Hepatocyte (in vitro differentiated cells): Measurements from ENCODE around the gene WASHC4. TPM values are rescaled to one million over a fixed set of nuclear protein-coding genes. Genes with fewer than 3 reads are reported as not detected.

Source experiments
- DNase-seq: peaks from one replicate; pipeline ENCODE4 v3.0.0-alpha.2; 2016; ENCODE audit warnings: low spot score
- H2AFZ ChIP-seq: fragments of 200-600 bp; sonication (generic); 2 replicates; pipeline ENCODE4 v1.6.0; 2016; ENCODE audit warnings: antibody characterized with exemption, mild to moderate bottlenecking
- H3K27ac ChIP-seq: fragments of 200-600 bp; sonication (generic); 2 replicates; pipeline ENCODE4 v1.5.1; 2016; ENCODE audit warnings: mild to moderate bottlenecking
- H3K27me3 ChIP-seq: fragments of 200-600 bp; sonication (generic); 2 replicates; pipeline ENCODE4 v1.6.1; 2016
- H3K36me3 ChIP-seq: fragments of 200-600 bp; sonication (generic); replicated peaks from 2 replicates; pipeline ENCODE4 v1.5.1; 2016; ENCODE audit warnings: low read depth; ENCODE audit not compliant: insufficient read depth
- H3K4me1 ChIP-seq: fragments of 200-600 bp; sonication (generic); 2 replicates; pipeline ENCODE4 v1.5.1; 2016; ENCODE audit warnings: mild to moderate bottlenecking, moderate library complexity; ENCODE audit not compliant: insufficient read depth
- H3K4me2 ChIP-seq: fragments of 200-600 bp; sonication (generic); 2 replicates; pipeline ENCODE4 v1.6.0; 2016
- H3K4me3 ChIP-seq: fragments of 200-600 bp; sonication (generic); 2 replicates; pipeline ENCODE4 v1.5.1; 2016; ENCODE audit warnings: mild to moderate bottlenecking
- H3K79me2 ChIP-seq: fragments of 200-600 bp; sonication (generic); 2 replicates; pipeline ENCODE4 v1.6.0; 2017; ENCODE audit warnings: mild to moderate bottlenecking
- H3K9me2 ChIP-seq: fragments of 200-600 bp; sonication (generic); replicated peaks from 2 replicates; pipeline ENCODE4 v1.6.0; 2017; ENCODE audit warnings: mild to moderate bottlenecking; ENCODE audit not compliant: insufficient read depth
- H3K9me3 ChIP-seq: fragments of 200-600 bp; sonication (generic); 2 replicates; pipeline ENCODE4 v1.5.1; 2016; ENCODE audit warnings: low read depth, mild to moderate bottlenecking
- H4K20me1 ChIP-seq: fragments of 200-600 bp; sonication (generic); 2 replicates; pipeline ENCODE4 v1.6.0; 2016; ENCODE audit warnings: mild to moderate bottlenecking; ENCODE audit not compliant: insufficient read depth, poor library complexity, severe bottlenecking
- CTCF ChIP-seq: fragments of 200-600 bp; sonication (generic); IDR thresholded peaks from 2 replicates; pipeline ENCODE4 v1.5.1; 2016; ENCODE audit warnings: antibody characterized with exemption, mild to moderate bottlenecking; ENCODE audit not compliant: poor library complexity
- EZH2 ChIP-seq: fragments of 200-600 bp; sonication (generic); IDR thresholded peaks from 2 replicates; pipeline ENCODE4 v1.6.1; 2016; ENCODE audit warnings: antibody characterized with exemption, mild to moderate bottlenecking, borderline replicate concordance
- EZH2phosphoT487 ChIP-seq: fragments of 200-600 bp; sonication (generic); IDR thresholded peaks from one replicate; pipeline ENCODE4 v1.6.1; 2018; ENCODE audit warnings: antibody characterized with exemption, mild to moderate bottlenecking, low read depth, moderate library complexity; ENCODE audit not compliant: unreplicated experiment, severe bottlenecking
- WGBS: methylation state at CpG from one replicate; pipeline ENCODE4 v1.1.6; 2016; ENCODE audit warnings: low lambda C conversion rate; ENCODE audit errors: missing lambda C conversion rate; 5-methylcytosine and 5-hydroxymethylcytosine counted together
- polyA plus RNA-seq: library from polyadenylated mRNA; unstranded; fragments of >200 nt; fragmentation: Nextera tagmentation; extraction: Ambion mirVana; gene quantifications from 2 replicates; pipeline ENCODE4 v1.2.1, GENCODE V29; 2016
- total RNA-seq: library from RNA; depleted of rRNA; stranded (reverse); fragments of >200 nt; gene quantifications from 2 replicates; pipeline ENCODE4 v1.2.3, GENCODE V29; 2014

The WASHC4 gene
- total and polyA plus RNA-seq, 2 experiments from 2014 or later, result 31.3 to 92.7 TPM

- 78% methylated on average over 6 of the region's 6 CpGs for WGBS
- no peaks in the 10 kb centered on the region for H3K9me3 ChIP-seq
- no peak for DNase-seq
- no peaks in the 10 kb centered on the region for H3K79me2 ChIP-seq
- H3K27me3 ChIP-seq, result no peaks in the 10 kb centered on the region
- no peak overlapping the region for H3K27ac ChIP-seq
- no peak overlapping the region for H3K4me2 ChIP-seq
- H3K4me1 ChIP-seq, result no peaks in the 10 kb centered on the region
- H3K4me3 ChIP-seq, result no peak overlapping the region
- no peaks in the 10 kb centered on the region for H4K20me1 ChIP-seq
- TF ChIP-seq EZH2, result no peak
- TF ChIP-seq CTCF, result no peak
- TF ChIP-seq EZH2phosphoT487, result no peak
- no peak overlapping the region for H2AFZ ChIP-seq
- H3K9me2 ChIP-seq, result no peaks in the 10 kb centered on the region
- H3K36me3 ChIP-seq, result no peaks in the 10 kb centered on the region
These were observed 87.4 kb downstream of the WASHC4 start for GRCh38 chr12:105194947-105195346.

- H3K4me3 ChIP-seq, result no peak overlapping the region
- H3K36me3 ChIP-seq, result no peaks in the 10 kb centered on the region
- WGBS, result 97% methylated on average over 6 of the region's 6 CpGs
- H3K9me2 ChIP-seq, result no peaks in the 10 kb centered on the region
- H3K4me1 ChIP-seq, result no peaks in the 10 kb centered on the region
- H3K27ac ChIP-seq, result no peak overlapping the region
- DNase-seq, result no peak
- no peak overlapping the region for H3K4me2 ChIP-seq
- H3K79me2 ChIP-seq, result no peaks in the 10 kb centered on the region
- TF ChIP-seq CTCF (no peak), EZH2 (no peak), EZH2phosphoT487 (no peak)
- H2AFZ ChIP-seq, result no peak overlapping the region
- no peaks in the 10 kb centered on the region for H3K27me3 ChIP-seq
- no peaks in the 10 kb centered on the region for H3K9me3 ChIP-seq
- H4K20me1 ChIP-seq, result no peaks in the 10 kb centered on the region
These were observed 88.6 kb downstream of the WASHC4 start for GRCh38 chr12:105196090-105196489.

- no peak overlapping the region for H3K4me3 ChIP-seq
- H4K20me1 ChIP-seq, result no peaks in the 10 kb centered on the region
- no peak overlapping the region for H2AFZ ChIP-seq
- no peaks in the 10 kb centered on the region for H3K36me3 ChIP-seq
- no peaks in the 10 kb centered on the region for H3K79me2 ChIP-seq
- no peaks in the 10 kb centered on the region for H3K4me1 ChIP-seq
- no peaks in the 10 kb centered on the region for H3K27me3 ChIP-seq
- 83% methylated on average over 6 of the region's 6 CpGs for WGBS
- no peak overlapping the region for H3K27ac ChIP-seq
- no peaks in the 10 kb centered on the region for H3K9me2 ChIP-seq
- H3K9me3 ChIP-seq, result no peaks in the 10 kb centered on the region
- no peak for DNase-seq
- no peak overlapping the region for H3K4me2 ChIP-seq
- TF ChIP-seq CTCF (no peak), EZH2phosphoT487 (no peak), EZH2 (no peak)
These were observed 91.4 kb downstream of the WASHC4 start for GRCh38 chr12:105198961-105199360.

GRCh38 chr12:105200385-105200784, 92.9 kb downstream of the WASHC4 start:
- Histone ChIP-seq H3K9me3 (no peaks in the 10 kb centered on the region), H3K27me3 (no peaks in the 10 kb centered on the region), H3K4me2 (no peak overlapping the region), H3K27ac (no peak overlapping the region), H3K4me3 (no peak overlapping the region), H2AFZ (no peak overlapping the region), H4K20me1 (no peaks in the 10 kb centered on the region), H3K9me2 (no peaks in the 10 kb centered on the region), H3K4me1 (no peaks in the 10 kb centered on the region), H3K79me2 (no peaks in the 10 kb centered on the region), H3K36me3 (no peaks in the 10 kb centered on the region)
- no peak for DNase-seq
- 97% methylated on average over 4 of the region's 4 CpGs for WGBS
- TF ChIP-seq EZH2phosphoT487 (no peak), CTCF (no peak), EZH2 (no peak)
